CD4-positive, alpha-beta T cell treated with Interleukin-4 for 1 hour (primary cell): Measurements from ENCODE around the gene PRDM15.
A peak's percentile ranks its signal among the peaks of the same experiment; 100 is the strongest.

Experiments
- DNase-seq, 2 donors: peaks; one replicate each; pipeline ENCODE4 v3.0.0-alpha.2; 2020 to 2022

PRDM15 gene

GRCh38 chr21:41907496-41908258, 28.5 kb upstream of the PRDM15 start:
- no peak for DNase-seq

- DNase-seq: no peak
These were observed 27.6 kb upstream of the PRDM15 start for GRCh38 chr21:41906770-41907169.

DNA sequence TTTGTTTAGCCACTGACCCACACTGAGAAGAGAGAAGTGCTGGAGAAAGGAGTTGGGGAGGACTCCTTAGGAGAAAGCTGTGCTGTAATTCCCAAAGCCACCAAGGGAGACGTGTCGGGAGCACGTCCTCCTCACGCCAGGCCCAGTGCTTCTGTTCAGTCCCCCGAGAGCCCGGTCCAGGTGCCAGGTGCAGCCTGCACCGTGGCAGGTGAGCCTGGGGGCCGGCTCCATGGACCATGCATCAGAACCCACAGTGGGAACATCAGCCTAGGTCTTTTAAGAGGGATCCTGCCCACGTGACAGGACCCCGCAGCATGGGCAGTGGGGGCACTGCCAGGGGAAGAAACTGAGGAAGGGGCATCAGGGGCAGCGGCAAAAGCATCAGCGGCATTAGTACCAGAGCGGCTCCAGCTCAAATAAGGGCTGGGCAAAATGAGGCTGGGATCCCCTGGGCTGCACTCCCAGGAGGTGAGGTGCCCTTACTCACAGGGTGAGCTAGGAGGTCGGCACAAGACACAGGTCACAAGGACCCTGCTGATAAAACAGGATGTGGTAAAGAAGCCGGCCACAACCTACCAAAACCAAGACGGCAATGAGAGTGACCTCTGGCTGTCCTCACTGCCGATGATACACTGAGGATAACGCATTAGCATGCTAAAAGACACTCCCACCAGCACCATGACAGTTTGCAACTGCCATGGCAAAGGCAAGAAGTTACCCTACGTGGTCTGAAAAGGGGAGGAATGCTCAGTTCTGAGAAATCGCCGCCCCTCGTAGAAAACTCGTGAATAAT, 24.6 kb upstream of the PRDM15 start:
- DNase-seq: no peak

DNA sequence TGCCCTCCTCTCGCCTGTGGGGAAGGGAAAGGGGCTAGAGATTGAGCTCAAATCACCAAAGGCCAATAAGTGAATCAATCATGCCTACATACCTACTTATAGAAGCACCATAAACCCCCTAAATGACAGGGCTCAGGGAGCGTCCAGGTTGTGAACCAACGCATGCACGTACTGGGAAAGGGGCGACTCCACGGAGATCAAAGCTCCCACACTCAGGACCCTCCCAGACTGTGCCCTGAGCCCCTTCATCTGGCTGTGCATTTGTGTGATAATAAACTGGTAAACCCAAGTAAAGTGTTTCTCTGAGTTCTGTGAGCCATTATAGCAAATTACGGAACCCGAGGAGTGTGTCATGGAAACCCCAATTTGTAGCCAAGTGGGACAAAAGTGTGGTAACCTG, 23.8 kb upstream of the PRDM15 start:
- no peak for DNase-seq

DNA sequence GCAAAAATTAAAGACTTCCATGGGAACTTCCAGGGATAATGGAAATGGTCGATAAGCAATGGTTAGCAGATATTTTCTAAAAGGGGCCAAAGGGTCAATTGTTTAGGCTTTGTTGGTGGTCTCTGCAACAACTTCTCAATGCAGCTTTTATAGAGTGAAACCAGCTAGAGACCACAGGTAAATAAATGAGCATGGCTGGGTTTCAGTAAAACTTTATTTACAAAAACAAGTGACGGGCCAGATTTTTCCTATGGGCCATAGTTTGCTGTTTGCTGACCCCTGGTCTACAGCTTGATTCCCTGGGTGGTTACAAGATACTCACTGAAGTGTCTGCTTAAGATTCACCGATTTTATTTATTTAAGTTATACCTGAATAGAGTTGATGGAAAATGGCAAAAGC, 22.6 kb upstream of the PRDM15 start:
- DNase-seq: no peak

GRCh38 chr21:41901099-41901498, 22.0 kb upstream of the PRDM15 start:
- DNase-seq: peak; percentile 16 to 26

GRCh38 chr21:41900401-41900800, 21.3 kb upstream of the PRDM15 start:
- DNase-seq: no peak

DNA sequence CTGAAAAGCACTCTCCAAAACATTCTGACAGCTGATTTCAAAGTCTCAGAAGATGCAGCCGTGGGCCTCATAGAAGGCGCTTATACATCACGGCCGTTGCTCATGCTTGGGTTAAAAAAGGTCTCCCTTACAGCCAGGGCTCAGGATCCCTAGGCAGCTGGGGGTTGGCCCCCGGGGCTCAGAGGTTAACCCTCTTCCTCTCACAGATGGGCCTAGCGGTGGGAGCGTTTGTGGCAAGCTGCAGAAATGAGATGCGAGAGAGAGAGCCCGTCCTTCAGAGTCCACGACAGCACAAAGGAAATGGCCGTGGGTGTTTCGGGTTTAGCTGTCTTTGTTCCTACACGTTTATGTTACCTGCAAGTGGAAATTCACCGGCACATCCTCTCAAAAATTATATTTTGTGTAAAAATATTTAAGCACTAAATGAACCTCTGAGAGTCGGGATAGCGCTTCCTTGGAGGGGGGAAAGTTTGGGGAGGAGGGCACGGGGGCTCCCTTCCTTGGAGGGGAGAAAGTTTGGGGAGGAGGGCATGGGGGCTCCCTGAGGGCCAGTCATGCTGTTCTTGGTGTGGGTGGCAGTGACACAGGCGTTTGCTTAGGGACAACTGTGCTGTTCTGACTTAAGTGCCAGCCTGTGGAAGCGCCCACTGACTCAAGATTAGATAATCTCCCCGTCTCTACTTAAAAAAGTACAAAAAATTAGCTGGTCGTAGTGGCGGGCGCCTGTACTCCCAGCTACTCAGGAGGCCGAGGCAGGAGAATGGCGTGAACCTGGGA, 20.5 kb upstream of the PRDM15 start:
- DNase-seq: peak in 1 of 2 donors; percentile 23

DNA sequence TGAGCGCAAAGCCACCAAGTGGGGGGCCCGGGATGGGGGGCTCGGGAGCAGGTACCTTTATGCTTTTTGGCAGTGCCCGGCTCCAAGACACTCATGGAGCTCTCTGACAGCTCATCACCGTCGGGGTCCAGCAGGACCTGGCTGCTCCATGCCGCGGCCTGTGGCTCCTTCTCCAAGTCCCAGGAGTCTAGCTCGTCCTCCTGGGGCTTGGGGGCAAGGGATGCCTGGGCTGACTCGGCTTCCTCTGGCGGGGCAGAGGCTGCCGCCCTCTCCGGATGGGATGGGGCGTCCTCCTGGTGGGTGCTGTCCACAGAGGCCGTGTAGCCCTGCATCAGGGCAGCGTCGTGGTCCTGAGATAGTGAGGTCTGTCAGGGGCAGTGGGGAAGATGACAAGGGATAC, 19.9 kb upstream of the PRDM15 start:
- DNase-seq: no peak

DNA sequence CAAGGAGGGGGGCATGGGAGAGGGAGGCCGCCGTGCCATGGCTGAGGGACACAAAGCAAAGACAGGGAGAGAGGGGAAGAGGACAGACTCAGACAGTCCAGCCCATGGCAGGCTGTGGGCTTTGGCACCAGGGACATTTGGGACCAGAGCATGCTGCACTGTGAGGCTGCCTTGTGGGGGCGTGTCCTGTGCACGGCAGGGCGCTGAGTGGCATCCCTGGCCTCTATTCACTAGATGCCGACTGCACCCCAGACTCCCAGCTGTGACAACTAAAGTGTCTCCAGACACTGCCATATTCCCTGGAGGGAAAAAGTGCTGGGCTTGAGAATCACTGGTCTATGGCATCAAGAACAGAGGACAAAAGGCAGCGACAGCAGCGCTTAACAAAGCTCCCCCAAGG, 18.6 kb upstream of the PRDM15 start:
- DNase-seq: no peak

DNA sequence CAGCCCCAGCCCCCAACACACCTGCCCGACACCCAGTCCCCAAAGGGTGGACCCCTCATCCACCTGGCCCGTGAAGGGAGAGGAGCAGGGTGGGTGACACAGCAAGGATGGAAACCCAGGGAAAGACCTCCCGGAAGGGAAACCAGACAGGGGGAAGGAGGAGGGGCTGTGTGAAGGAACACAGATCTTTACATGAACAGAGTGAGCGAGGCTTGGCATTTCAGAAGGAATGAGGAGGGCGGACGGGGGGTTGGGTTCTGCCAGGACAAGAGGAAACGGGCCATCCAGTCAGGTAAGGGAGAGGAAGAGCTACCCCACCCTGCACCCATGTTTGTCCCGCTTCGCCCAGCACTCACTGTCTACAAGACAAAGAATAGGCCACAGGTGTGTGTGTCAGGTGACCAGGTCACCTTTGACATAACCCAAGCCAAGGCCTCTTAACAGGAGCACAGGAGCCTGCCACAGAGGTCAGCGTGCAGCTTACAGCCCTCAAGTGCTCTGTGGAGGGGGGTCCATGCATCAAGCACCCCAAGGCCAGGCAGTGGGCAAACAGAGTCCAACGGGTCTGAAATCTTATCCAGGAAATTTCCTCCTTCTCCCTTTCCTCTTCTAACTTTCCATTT, 18.0 kb upstream of the PRDM15 start:
- no peak for DNase-seq

- peak; percentile 67 to 71 for DNase-seq
These were observed 16.7 kb upstream of the PRDM15 start for GRCh38 chr21:41895643-41896493.

DNA sequence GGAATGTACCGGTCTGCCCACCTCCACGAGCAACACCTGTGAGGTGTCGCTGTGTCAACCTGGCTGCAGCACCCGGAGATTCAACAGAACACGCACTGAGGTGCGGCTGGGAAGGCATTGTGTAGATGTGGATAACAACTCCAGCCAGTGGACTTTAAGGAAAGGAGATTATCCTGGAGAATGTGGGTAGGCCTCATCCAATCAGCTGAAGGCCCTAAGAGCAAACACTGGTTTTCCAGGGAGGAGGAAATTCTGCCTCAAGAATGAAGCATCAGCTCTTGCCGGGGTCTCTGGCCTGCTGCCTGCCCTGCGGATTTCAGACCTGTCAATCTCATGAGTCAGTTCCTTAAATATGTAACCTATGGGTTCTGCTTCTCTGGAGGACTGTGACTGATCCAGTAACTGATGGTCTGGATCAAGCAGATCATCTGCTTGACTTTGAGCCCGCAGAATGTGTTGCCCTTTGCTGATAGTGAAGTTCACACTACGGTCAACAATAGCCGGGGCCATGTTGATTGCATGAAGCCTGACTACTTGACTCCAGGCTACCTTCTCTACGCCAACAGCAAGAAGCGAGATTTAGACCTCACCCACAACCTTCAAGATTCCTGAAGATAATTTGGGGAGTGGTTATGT, 15.9 kb upstream of the PRDM15 start:
- DNase-seq: no peak

GRCh38 chr21:41894511-41894910, 15.4 kb upstream of the PRDM15 start:
- no peak for DNase-seq

- DNase-seq: no peak
These were observed 13.6 kb upstream of the PRDM15 start for GRCh38 chr21:41892726-41893125.

- DNase-seq: no peak
These were observed 12.0 kb upstream of the PRDM15 start for GRCh38 chr21:41891132-41891531.

GRCh38 chr21:41890355-41890754, 11.2 kb upstream of the PRDM15 start:
- no peak for DNase-seq

DNA sequence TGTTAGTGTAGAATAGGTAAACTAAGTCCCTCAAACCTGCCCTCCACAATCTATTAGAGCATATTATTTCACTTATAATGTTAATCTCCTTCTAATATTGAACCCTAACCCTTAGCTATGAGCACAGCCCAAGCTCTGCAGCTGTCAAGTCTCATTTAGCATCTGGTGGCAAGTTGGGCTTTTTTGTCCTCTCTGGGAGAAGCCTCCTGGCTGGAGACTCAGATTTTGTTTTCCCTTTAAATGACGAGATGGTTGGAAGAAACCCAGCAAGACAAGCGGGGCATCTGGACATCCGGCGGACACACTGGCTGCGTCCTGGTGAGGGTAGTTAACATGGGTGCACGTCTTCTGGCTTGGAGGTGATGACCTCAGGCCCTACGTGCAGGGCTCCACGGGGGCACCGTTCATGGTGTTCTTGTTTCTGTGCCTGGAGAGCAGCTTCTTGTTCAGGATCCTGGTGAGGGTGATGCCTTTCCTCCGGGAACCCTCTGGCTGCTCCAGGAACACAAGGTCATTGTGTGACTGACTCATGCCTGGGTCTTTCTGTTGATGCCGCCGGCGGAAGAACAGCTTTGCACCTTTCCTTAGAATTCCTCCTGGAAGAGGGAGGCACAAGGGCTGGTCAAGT, 9.7 kb upstream of the PRDM15 start:
- DNase-seq: no peak

DNA sequence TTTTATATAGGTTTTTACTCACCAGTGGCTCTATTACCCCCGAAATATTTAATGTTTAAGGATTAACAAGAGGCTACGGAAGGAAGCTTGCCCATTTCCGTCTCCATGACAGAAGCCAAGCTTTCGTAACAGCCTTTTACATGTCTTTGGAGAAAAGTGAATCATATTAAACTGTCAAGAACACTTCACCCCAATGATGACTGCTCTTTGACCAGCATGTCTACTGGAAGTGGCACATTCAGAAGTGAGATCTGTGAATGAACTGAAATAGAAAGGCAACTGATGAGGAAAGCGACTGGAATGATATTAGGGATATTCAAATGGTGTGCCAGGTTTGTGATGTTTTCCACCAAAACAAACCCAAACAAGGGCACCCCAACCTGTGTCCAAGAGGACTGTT, 8.5 kb upstream of the PRDM15 start:
- DNase-seq: no peak

DNA sequence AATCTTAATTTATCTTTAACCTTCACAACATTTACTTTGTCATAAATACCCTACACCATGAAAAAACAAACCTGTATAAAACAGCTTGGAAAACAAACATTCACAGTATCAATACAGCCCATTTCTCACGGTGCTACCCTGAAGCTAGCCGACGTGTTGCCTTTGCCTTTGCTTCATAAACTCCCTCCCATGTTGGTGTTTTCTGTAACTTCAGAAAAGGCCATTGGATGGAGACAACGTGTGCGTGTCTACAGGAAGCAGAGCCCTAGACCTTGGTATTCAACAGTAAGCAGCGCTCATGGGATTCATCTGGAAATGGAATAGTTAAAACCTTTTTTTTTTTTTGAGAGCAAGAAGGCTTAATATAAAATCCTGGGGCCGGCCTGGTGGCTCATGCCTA, 7.2 kb upstream of the PRDM15 start:
- DNase-seq: no peak

GRCh38 chr21:41885341-41886024, 6.3 kb upstream of the PRDM15 start:
- DNase-seq: no peak
